Measurements from ENCODE around the gene NOXO1.

The NOXO1 gene

DNA sequence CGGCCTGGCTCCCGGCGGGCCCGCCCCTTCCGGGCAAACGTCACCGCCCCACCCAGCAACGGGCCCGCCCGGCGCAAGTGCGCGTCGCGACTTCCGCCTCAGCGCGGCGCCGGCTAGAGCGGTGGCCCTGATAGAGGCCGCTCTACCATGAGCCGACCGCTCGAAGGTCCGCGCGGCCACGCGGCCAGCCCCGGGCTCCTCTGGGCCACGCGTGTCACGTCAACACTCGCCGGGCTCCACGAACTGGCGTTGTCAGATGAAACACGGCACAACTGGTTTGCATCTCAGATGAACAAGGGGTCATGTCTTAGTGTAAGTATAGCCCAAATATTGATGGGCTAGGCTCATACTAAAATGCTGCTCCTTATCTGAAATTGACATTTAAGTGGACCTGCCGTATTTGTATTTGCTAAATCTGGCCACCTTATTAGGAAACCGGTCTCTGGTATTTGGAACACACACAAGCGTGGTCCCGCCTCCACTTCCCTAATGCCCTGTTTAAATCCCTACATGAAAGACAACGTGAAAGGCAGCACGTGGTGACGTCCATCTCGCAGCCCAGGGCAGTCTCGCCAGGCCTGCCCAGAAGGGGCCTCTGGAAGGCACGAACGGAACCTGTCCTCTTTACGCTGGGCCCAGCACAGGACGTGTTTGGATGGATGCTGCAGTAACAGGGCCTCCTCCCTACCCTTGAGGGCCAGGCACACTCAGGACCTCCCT, 28.7 kb upstream of the NOXO1 start, which contains the start of gene ZNF598:
ZNF598 (minus strand) TSS at position 31 of the 720 bp plus-strand sequence.
- DNase-seq (ENCODE audit: low spot score) = peak; percentile 83

- DNase-seq (ENCODE audit: low spot score) = no peak
Observed at GRCh38 chr16:2009164-2009711, 28.0 kb upstream of the NOXO1 start.

GRCh38 chr16:2008631-2009163, 27.4 kb upstream of the NOXO1 start:
- no peak for DNase-seq (ENCODE audit: low spot score)

DNA sequence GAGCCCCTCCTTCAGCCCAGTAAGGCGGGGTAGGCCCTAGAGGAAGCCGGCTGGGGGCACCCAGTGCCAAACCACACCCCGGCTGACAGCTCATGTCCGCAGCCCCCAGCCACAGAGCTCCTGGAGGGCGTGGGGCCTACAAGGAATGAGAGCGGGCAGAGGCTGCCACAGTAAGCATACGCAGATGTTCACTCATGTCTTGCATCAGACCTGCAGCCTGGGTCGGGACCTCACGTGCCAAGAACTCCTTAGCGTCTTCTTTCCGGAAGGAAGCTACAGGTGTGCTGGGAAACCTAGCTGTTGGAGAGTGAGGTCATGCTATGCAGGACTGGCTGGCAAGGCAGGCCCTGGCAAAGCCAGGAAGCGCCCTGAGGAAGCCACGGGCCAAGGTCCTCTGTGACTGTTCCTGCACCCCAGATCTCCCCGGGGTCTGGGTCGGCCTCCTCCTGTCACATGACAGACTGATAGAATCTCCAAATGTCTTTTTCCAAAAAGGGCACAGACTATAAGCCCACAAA, 26.8 kb upstream of the NOXO1 start:
- no peak for DNase-seq (ENCODE audit: low spot score)

GRCh38 chr16:2007081-2007836, 26.0 kb upstream of the NOXO1 start:
- no peak for DNase-seq (ENCODE audit: low spot score)

DNA sequence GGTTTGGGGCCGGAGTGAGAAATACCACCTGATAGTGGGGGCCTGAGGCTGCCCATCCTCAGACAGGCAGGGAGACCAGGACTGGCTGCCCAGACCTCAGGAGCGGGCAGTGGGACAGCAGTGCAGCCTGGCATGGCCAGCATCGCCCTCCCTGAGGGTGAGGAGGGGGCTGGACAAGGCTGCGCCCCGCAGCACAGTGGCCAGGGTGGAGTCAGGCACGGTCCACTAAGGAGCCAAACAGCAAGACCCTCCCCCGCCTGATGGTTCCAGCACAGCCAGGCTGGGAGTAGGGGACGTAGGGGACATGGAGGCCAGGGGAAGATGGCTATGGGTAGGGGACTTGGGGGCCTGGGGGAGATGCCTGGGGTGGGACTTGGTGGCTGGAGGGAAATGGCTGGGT, 25.0 kb upstream of the NOXO1 start:
- DNase-seq (ENCODE audit: low spot score) = no peak

- DNase-seq (ENCODE audit: low spot score) = no peak
Observed at GRCh38 chr16:2005646-2006045, 24.4 kb upstream of the NOXO1 start.

GRCh38 chr16:2004795-2005517, 23.7 kb upstream of the NOXO1 start:
- no peak for DNase-seq (ENCODE audit: low spot score)

DNA sequence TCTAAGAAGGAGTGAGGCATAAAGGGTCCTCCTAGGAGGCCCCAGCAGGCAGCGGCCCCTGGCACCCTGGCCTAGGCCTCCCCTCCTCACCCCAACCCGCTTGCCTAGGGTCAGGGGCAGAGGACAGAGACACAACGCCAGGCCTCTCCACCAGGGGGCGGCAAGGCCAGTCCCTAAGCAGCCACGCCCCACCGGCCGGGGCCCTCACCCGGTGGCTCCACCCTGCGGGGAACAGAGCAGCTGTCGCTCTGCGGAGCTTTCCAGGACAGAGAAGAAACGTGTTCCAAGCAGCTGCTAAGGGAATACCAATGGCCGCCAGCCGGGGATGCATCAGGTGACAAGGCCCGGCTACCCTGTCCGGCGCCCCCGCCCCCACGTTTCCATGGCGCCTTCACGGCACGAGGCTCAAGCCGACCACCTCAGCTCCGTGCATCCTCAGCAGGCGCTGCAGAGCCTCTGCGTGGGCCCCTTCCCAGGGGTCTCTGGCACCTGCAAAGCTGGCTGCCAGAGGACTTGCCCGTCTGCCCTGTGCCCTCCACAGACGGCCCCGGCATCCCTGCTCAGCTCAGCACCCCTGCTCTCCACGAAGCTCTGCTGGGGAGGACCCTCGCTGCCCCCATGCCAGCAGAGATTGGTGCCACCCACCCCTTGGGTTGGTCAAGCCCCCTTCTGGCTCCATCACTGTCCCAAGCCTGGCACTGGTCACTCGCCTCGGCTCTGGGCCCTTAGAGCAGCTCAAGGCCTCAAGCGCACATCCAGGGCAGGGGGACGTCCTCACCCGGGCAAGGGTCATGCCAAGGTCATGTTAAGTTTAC, 22.8 kb upstream of the NOXO1 start:
- peak; percentile 84 for DNase-seq (ENCODE audit: low spot score)

GRCh38 chr16:2003231-2003826, 22.1 kb upstream of the NOXO1 start:
- DNase-seq (ENCODE audit: low spot score) = no peak

GRCh38 chr16:2002406-2003230, 21.3 kb upstream of the NOXO1 start:
- no peak for DNase-seq (ENCODE audit: low spot score)

DNA sequence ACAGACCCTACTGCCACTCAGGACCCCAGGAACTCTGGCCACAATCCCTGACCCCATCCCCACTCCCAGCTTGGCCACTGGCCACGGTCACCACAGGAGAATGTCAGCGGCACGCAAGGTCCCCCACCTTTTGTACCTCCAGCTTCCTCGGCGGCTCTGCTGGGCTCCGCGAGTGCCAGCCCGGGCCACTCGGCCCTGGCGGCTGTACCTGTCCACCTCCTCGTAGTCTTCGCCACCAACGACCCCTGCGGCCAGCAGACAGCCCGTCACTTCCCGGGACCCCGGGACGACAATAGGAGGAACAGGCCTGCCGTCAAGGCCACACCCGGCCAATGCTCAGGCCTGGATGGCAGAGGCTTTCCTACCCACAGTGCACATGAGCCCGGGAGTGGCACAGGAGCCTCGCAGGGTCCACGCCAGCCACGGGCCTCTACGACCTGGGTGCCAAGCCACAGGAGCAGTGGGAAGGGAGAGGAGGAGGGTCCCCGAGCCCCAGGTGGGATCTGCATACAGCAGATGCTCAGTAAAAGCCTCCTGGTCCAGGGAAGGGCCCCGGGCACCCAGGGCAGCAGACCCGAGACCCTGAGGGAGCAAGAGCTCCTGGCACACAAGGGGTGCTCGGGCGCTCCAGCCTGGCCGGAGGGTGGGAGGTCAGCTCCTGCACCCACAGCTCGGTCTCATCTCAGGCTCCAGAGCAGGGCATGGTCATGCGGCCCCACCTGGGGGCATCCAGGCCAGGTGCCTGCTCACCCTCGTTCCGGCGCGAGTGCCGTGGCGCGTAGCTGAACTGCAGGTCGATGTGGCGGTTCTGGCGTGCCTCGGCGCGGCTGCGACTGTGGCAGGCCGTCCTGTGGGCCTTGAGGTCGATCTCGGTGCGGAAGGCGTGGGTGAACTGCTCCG, 20.4 kb upstream of the NOXO1 start:
- DNase-seq (ENCODE audit: low spot score) = no peak

- DNase-seq (ENCODE audit: low spot score) = no peak
Observed at GRCh38 chr16:2001035-2001434, 19.8 kb upstream of the NOXO1 start.

GRCh38 chr16:1999866-2000514, 18.7 kb upstream of the NOXO1 start:
- no peak for DNase-seq (ENCODE audit: low spot score)

DNA sequence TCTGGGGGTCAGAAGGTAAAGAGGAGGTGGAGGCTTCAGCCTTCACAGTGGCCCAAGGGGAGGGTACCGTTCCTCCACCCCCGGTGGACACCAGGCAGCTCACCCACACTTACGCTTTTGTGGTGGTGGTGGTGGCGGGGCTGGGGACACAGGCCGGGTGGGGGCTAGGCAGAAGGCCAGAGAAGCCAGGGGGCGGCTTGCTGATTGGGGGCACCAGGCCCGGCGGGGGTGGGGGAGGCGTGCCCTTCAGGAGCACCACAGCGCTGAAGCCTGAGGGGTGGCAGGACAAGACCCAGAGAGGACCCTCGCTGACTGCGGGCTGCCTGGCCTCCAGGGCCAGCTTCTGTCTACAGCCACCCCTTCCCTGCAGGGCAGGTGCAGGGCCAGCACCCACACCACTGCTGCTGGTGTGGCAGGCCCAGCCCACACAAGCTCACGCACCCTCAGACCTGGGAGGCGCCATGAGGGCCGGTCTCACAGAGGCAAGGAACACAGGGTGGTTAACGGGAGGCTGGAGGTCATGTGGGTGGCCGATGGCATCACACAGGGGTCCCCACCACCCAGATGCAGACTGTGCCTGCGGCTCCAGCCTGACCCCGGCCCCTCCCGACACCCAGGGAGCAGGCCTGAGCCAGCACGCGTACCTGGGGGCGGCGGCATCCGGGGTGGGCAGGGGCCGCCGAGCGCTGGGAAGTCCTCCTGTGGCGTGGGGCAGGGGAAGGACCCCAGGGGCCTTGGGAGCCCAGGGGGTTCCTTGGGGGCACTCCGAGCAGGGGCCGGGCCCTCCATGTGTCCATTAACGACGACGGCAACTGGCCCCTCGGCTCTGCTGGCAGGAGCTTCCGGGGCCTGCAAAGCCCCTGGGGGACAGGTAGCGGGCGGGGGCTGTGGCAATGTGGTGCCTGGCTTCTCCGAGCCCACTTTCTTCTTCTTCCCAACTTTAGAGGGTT, 17.9 kb upstream of the NOXO1 start:
- no peak for DNase-seq (ENCODE audit: low spot score)

- DNase-seq (ENCODE audit: low spot score) = no peak
Observed at GRCh38 chr16:1998360-1998835, 17.1 kb upstream of the NOXO1 start.

All from cerebellar cortex (tissue), 1 donor.